SK-N-MC (cell line): ENCODE measurements around the gene WTAP.
"Not testable (repeated sequence)": the region's sequence is repeated elsewhere in the genome, so short reads cannot be mapped to it uniquely, and the experiment has no call there.

Source experiments
- DNase-seq: peaks from one replicate; pipeline ENCODE4 v3.0.0-alpha.2; 2011; ENCODE audit warnings: low read depth, low spot score
- H3K27ac ChIP-seq: fragments of 200-600 bp; sonication (generic); 2 replicates; pipeline ENCODE4 v1.5.1; 2016; ENCODE audit warnings: mixed run types
- H3K36me3 ChIP-seq: fragments of 200-600 bp; sonication (generic); 2 replicates; pipeline ENCODE4 v1.6.1; 2017; ENCODE audit warnings: antibody characterized with exemption, low read length, mixed read lengths; ENCODE audit not compliant: insufficient read depth
- H3K4me3 ChIP-seq: fragments of 200-600 bp; sonication (generic); 2 replicates; pipeline ENCODE4 v1.5.1; 2016
- H3K9ac ChIP-seq: fragments of 200-600 bp; sonication (generic); 2 replicates; pipeline ENCODE4 v1.8.0; 2017; ENCODE audit warnings: mixed run types, mixed read lengths; ENCODE audit not compliant: insufficient read length
- H3K9me3 ChIP-seq: fragments of 200-600 bp; sonication (generic); 2 replicates; pipeline ENCODE4 v1.6.1; 2017; ENCODE audit warnings: low read depth, mild to moderate bottlenecking, antibody characterized with exemption, low read length, moderate library complexity, mixed read lengths
- EZH2 ChIP-seq: fragments of 200-600 bp; sonication (generic); IDR thresholded peaks from one replicate; pipeline ENCODE4 v1.6.1; 2017; ENCODE audit warnings: antibody characterized with exemption
- FOXP2 ChIP-seq: optimal IDR thresholded peaks from 2 replicates; pipeline ENCODE3; 2011; ENCODE audit warnings: mild to moderate bottlenecking, moderate library complexity; ENCODE audit not compliant: insufficient read depth; ENCODE audit errors: extremely low read length, control extremely low read depth
- POLR2AphosphoS5 ChIP-seq: IDR thresholded peaks from 2 replicates; pipeline ENCODE4 v1.6.1; 2012; ENCODE audit warnings: mild to moderate bottlenecking, low read depth, low read length, borderline replicate concordance

Gene WTAP

GRCh38 chr6:159778542-159779103 lies 51.3 kb downstream of the WTAP start:
- H3K36me3 ChIP-seq = peaks cover 100% of the 10 kb centered on the region

GRCh38 chr6:159788276-159788675 lies 61.0 kb downstream of the WTAP start:
- Histone ChIP-seq H3K9ac (peak overlapping the region; percentile 99), H3K4me3 (peak overlapping the region; percentile 89), H3K27ac (no peak overlapping the region), H3K9me3 (no peaks in the 10 kb centered on the region), H3K36me3 (peaks cover 66% of the 10 kb centered on the region)
- no peak for DNase-seq
- TF ChIP-seq EZH2 (no peak), POLR2AphosphoS5 (no peak), FOXP2 (no peak)

More at GRCh38 chr6:159778542-159779103, 51.3 kb downstream of the WTAP start:
- Histone ChIP-seq H3K4me3 (no peak overlapping the region), H3K9ac (no peak overlapping the region), H3K27ac (peak overlapping the region; percentile 56), H3K9me3 (no peaks in the 10 kb centered on the region)
- no peak for TF ChIP-seq EZH2
- TF ChIP-seq POLR2AphosphoS5 = peak; percentile 43
- no peak for DNase-seq

GRCh38 chr6:159788753-159789376 lies 61.6 kb downstream of the WTAP start:
- Histone ChIP-seq H3K9ac (peak overlapping the region; percentile 99), H3K4me3 (peak overlapping the region; percentile 89), H3K9me3 (no peaks in the 10 kb centered on the region), H3K36me3 (peaks cover 64% of the 10 kb centered on the region), H3K27ac (peak overlapping the region; percentile 54; the same call in 1 of the 2 replicates)
- DNase-seq = no peak
- TF ChIP-seq POLR2AphosphoS5 (no peak), EZH2 (no peak), FOXP2 (no peak)

GRCh38 chr6:159789377-159790148 lies 62.3 kb downstream of the WTAP start, which contains the start of gene TCP1:
TCP1 (minus strand) TSS chr6:159789602; CDS start chr6:159789468, 134 bp downstream.
- TF ChIP-seq POLR2AphosphoS5 = peak; percentile 99
- peak; percentile 78 for TF ChIP-seq FOXP2
- TF ChIP-seq EZH2 = no peak
- peak; percentile 99 for DNase-seq
- H3K9ac ChIP-seq = peak within 1 kb of the TSS; percentile 99
- peak within 1 kb of the TSS; percentile 89 for H3K4me3 ChIP-seq
- H3K27ac ChIP-seq = peak within 1 kb of the TSS; percentile 90
- H3K9me3 ChIP-seq = no peaks in the 10 kb centered on the region
- peaks cover 64% of the 10 kb centered on the region for H3K36me3 ChIP-seq

GRCh38 chr6:159790149-159790955 lies 63.0 kb downstream of the WTAP start, which contains the start of gene MRPL18:
MRPL18 (plus strand) TSS chr6:159790467; CDS start chr6:159790588, 121 bp downstream.
- TF ChIP-seq POLR2AphosphoS5 = peak; percentile 83
- peak; percentile 54 for TF ChIP-seq FOXP2
- no peak for TF ChIP-seq EZH2
- peaks cover 57% of the 10 kb centered on the region for H3K36me3 ChIP-seq
- H3K9me3 ChIP-seq = no peaks in the 10 kb centered on the region
- H3K9ac ChIP-seq = peak within 1 kb of the TSS; percentile 99
- H3K27ac ChIP-seq = peak within 1 kb of the TSS; percentile 90
- peak within 1 kb of the TSS; percentile 89 for H3K4me3 ChIP-seq
- peak; percentile 86 for DNase-seq

GRCh38 chr6:159790956-159791598 lies 63.8 kb downstream of the WTAP start:
- Histone ChIP-seq H3K27ac (no peak overlapping the region), H3K4me3 (peak overlapping the region; percentile 89), H3K9ac (peak overlapping the region; percentile 92), H3K9me3 (no peaks in the 10 kb centered on the region), H3K36me3 (peaks cover 56% of the 10 kb centered on the region)
- DNase-seq = no peak
- no peak for TF ChIP-seq FOXP2
- TF ChIP-seq POLR2AphosphoS5 = no peak
- no peak for TF ChIP-seq EZH2

- DNase-seq, H3K9ac ChIP-seq, H3K27ac ChIP-seq, H3K4me3 ChIP-seq, H3K9me3 ChIP-seq: not testable (repeated sequence)
- H3K36me3 ChIP-seq = peaks cover 59% of the 10 kb centered on the region
Observed at GRCh38 chr6:159794976-159795375, 67.7 kb downstream of the WTAP start.

GRCh38 chr6:159797554-159797953 lies 70.2 kb downstream of the WTAP start:
- Histone ChIP-seq H3K36me3 (peaks cover 52% of the 10 kb centered on the region), H3K9me3 (no peaks in the 10 kb centered on the region), H3K27ac (no peak overlapping the region), H3K9ac (no peak overlapping the region), H3K4me3 (no peak overlapping the region)
- DNase-seq = no peak
- TF ChIP-seq FOXP2 = no peak
- no peak for TF ChIP-seq POLR2AphosphoS5
- no peak for TF ChIP-seq EZH2
